ENCODE results near the gene CAPN8.

Gene CAPN8

DNA sequence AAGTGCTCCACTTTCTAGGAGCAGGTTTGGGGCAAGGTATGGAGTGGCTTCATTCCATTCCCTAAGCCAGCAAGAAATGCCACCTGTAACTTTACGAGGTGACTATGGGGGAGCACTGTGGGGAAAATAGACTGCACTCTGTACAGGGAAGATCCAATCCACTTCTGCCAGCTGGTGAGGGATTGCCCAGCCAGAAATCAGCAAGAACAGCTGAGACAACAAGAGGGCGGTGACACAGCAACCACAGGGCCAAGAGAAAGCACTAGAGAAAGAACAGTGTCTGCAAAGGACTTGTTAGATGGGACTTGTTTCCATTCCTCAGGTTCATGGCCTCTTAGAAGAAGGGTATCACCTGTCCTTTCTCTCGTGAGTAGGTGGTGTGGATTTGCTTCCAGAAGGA is 19.6 kb downstream of the CAPN8 start:
- H3K27ac Mint-ChIP-seq = no peak overlapping the region
- H3K27me3 Mint-ChIP-seq (ENCODE audit: low read depth, poor library complexity) = peaks cover 11% of the 10 kb centered on the region
- H3K9me3 Mint-ChIP-seq = peaks cover 15% of the 10 kb centered on the region
- peaks cover 40% of the 10 kb centered on the region for H3K4me1 Mint-ChIP-seq
- TF ChIP-seq, protein P1, sequence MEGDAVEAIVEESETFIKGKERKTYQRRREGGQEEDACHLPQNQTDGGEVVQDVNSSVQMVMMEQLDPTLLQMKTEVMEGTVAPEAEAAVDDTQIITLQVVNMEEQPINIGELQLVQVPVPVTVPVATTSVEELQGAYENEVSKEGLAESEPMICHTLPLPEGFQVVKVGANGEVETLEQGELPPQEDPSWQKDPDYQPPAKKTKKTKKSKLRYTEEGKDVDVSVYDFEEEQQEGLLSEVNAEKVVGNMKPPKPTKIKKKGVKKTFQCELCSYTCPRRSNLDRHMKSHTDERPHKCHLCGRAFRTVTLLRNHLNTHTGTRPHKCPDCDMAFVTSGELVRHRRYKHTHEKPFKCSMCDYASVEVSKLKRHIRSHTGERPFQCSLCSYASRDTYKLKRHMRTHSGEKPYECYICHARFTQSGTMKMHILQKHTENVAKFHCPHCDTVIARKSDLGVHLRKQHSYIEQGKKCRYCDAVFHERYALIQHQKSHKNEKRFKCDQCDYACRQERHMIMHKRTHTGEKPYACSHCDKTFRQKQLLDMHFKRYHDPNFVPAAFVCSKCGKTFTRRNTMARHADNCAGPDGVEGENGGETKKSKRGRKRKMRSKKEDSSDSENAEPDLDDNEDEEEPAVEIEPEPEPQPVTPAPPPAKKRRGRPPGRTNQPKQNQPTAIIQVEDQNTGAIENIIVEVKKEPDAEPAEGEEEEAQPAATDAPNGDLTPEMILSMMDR (IDR thresholded peaks at IDR 0.05) = no peak
- H3K4me3 Mint-ChIP-seq = no peak overlapping the region
- peaks cover 4% of the 10 kb centered on the region for H3K36me3 Mint-ChIP-seq (ENCODE audit: low read depth)
- no peak for DNase-seq

DNA sequence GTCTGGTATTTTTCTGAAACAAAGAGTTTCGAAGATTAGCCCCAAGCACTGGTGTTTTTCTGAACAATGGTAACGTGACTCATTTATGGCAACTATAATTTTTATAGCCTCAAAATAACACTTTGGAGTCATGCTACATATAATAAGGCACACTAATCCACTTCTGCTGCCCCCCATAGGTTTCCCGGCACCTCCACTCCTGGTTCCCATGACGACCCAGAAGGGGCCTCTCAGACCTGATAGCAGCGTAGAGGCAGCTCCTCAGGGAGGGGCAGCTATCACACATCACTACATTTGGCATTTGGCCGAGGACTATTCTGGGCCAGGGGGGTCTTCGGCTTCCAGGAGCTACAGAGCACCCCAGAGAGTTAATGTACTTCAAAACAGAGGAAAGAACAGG is 23.3 kb downstream of the CAPN8 start:
- Mint-ChIP-seq H3K27me3 (ENCODE audit: low read depth, poor library complexity) (peaks cover 14% of the 10 kb centered on the region), H3K9me3 (peaks cover 21% of the 10 kb centered on the region), H3K4me3 (no peak overlapping the region), H3K36me3 (ENCODE audit: low read depth) (peaks cover 11% of the 10 kb centered on the region), H3K27ac (no peak overlapping the region), H3K4me1 (peaks cover 40% of the 10 kb centered on the region)
- DNase-seq = no peak
- TF ChIP-seq, protein P1 (IDR thresholded peaks at IDR 0.05) = no peak

DNA sequence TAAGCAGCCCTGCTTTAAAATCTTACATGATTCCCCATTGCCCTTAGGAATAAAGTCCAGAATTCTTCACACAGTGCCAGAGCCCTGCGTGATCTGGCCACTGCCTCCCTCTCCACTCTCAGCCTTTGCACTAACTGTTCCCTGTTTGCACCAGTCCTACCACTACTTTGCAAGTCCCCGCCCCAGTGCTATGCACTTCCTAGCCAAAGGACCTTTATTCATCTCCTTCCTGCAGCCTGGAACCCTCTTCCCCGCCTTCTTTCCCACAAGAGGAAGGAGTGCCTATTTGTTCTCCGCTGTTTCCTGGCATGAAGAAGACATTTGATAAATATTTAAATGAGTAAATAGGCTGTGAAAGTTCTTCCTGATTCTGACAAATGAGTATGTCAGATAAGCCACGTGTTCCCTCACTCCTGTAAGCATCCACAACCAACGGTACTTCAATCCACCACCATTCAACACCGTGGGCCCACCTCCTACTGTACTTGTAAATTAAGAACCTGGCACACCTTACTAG is 23.9 kb downstream of the CAPN8 start:
- H3K36me3 Mint-ChIP-seq (ENCODE audit: low read depth) = peaks cover 11% of the 10 kb centered on the region
- H3K27me3 Mint-ChIP-seq (ENCODE audit: low read depth, poor library complexity) = peaks cover 17% of the 10 kb centered on the region
- peaks cover 21% of the 10 kb centered on the region for H3K9me3 Mint-ChIP-seq
- TF ChIP-seq, protein P1 (IDR thresholded peaks at IDR 0.05) = no peak
- H3K4me1 Mint-ChIP-seq = peaks cover 40% of the 10 kb centered on the region
- no peak overlapping the region for H3K27ac Mint-ChIP-seq
- DNase-seq = no peak
- H3K4me3 Mint-ChIP-seq = no peak overlapping the region

DNA sequence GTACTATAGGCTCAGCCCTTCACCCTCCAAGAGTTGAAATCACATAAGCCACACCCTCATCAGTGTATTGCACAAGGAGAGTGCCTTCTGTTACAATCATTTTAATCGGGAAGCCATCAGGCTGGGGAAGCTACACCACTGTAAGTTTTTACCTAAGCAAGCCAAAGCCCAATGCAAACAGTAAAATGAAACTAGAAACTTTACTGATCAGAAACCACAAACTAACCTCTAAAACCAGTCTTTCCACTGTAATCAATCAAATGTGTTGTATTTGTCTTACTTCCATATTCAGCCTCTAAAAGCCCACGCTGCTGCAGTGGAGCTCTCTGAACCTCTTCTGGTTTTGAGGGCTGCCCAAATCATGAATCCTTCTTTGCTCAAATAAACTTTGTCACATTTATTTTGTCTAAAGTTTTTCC is 26.2 kb downstream of the CAPN8 start:
- Mint-ChIP-seq H3K4me1 (peaks cover 26% of the 10 kb centered on the region), H3K9me3 (peaks cover 26% of the 10 kb centered on the region), H3K4me3 (no peak overlapping the region), H3K27me3 (ENCODE audit: low read depth, poor library complexity) (peaks cover 14% of the 10 kb centered on the region), H3K27ac (no peak overlapping the region), H3K36me3 (ENCODE audit: low read depth) (peaks cover 11% of the 10 kb centered on the region)
- TF ChIP-seq, protein P1 (IDR thresholded peaks at IDR 0.05) = no peak
- DNase-seq = no peak

DNA sequence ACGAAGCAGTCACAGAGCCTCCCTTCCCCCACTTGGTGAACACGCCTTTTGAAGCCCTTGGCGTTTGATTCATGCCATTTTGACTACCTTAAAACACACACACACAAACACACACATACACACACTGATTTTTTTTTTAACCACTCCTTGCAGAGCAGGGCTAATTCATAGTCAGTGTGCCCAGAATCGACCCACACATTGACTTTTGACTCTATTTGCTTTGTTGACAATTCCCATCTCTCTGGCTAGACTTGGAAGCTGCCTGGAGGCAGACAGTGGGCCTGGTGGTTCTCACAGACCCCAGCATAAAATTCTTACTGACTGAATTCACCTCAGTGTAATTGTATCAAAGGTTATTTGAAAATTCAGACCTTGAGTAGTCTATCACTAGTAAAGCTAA is 30.3 kb downstream of the CAPN8 start:
- Mint-ChIP-seq H3K9me3 (peaks cover 20% of the 10 kb centered on the region), H3K4me3 (no peak overlapping the region), H3K4me1 (no peaks in the 10 kb centered on the region), H3K36me3 (ENCODE audit: low read depth) (peaks cover 9% of the 10 kb centered on the region), H3K27ac (no peak overlapping the region), H3K27me3 (ENCODE audit: low read depth, poor library complexity) (peaks cover 10% of the 10 kb centered on the region)
- TF ChIP-seq, protein P1 (IDR thresholded peaks at IDR 0.05) = no peak
- DNase-seq = no peak

DNA sequence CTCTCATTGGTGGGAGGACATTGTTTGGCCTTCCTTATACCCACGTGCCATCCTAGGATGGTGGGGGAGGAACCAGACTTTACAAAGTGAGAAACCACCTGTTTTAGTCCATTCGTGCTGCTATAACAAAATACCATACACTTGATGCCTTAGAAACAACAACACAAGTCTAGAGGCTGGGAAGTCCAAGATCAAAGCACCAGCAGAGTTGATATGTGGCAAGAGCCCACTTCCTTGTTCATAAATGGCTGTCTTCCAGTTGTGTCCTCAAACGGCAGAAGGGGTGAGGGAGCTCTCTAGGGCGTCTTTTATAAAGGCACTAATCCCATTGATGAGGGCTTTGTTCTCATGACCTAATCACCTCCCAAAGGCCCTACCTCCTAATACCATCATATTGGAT is 31.1 kb downstream of the CAPN8 start:
- H3K4me1 Mint-ChIP-seq = no peaks in the 10 kb centered on the region
- no peak overlapping the region for H3K4me3 Mint-ChIP-seq
- H3K9me3 Mint-ChIP-seq = peaks cover 12% of the 10 kb centered on the region
- H3K36me3 Mint-ChIP-seq (ENCODE audit: low read depth) = peaks cover 4% of the 10 kb centered on the region
- TF ChIP-seq, protein P1 (IDR thresholded peaks at IDR 0.05) = no peak
- H3K27me3 Mint-ChIP-seq (ENCODE audit: low read depth, poor library complexity) = peaks cover 5% of the 10 kb centered on the region
- DNase-seq = no peak
- H3K27ac Mint-ChIP-seq = no peak overlapping the region
